Measurements from ENCODE around the gene C6orf89.
A peak's percentile ranks its signal among the peaks of the same experiment; 100 is the strongest.
"Not testable (repeated sequence)": the region's sequence is repeated elsewhere in the genome, so short reads cannot be mapped to it uniquely, and the experiment has no call there.

Gene C6orf89

GRCh38 chr6:36924131-36924530 lies 38.4 kb downstream of the C6orf89 start:
- no peak for DNase-seq (ENCODE audit: low read depth)

GRCh38 chr6:36924778-36925374 lies 39.1 kb downstream of the C6orf89 start:
- no peak for DNase-seq (ENCODE audit: low read depth)

- DNase-seq (ENCODE audit: low read depth) = no peak
These were observed 40.1 kb downstream of the C6orf89 start for GRCh38 chr6:36925809-36926208.

GRCh38 chr6:36926708-36927513 lies 41.2 kb downstream of the C6orf89 start:
- DNase-seq (ENCODE audit: low read depth) = no peak

- no peak for DNase-seq (ENCODE audit: low read depth)
These were observed 42.2 kb downstream of the C6orf89 start for GRCh38 chr6:36927691-36928546.

- DNase-seq (ENCODE audit: low read depth) = no peak
These were observed 42.8 kb downstream of the C6orf89 start for GRCh38 chr6:36928547-36928918.

- DNase-seq (ENCODE audit: low read depth) = no peak
These were observed 43.4 kb downstream of the C6orf89 start for GRCh38 chr6:36929152-36929551.

GRCh38 chr6:36929607-36930006 lies 43.9 kb downstream of the C6orf89 start:
- no peak for DNase-seq (ENCODE audit: low read depth)

- no peak for DNase-seq (ENCODE audit: low read depth)
These were observed 44.7 kb downstream of the C6orf89 start for GRCh38 chr6:36930483-36930882.

- DNase-seq (ENCODE audit: low read depth) = peak; percentile 30
These were observed 47.4 kb downstream of the C6orf89 start for GRCh38 chr6:36933102-36933501.

- no peak for DNase-seq (ENCODE audit: low read depth)
These were observed 47.8 kb downstream of the C6orf89 start for GRCh38 chr6:36933519-36933918.

GRCh38 chr6:36934901-36935300 lies 49.1 kb downstream of the C6orf89 start:
- no peak for DNase-seq (ENCODE audit: low read depth)

- no peak for DNase-seq (ENCODE audit: low read depth)
These were observed 51.1 kb downstream of the C6orf89 start for GRCh38 chr6:36936824-36937223.

- no peak for DNase-seq (ENCODE audit: low read depth)
These were observed 52.1 kb downstream of the C6orf89 start for GRCh38 chr6:36937896-36938295.

- peak; percentile 87 for DNase-seq (ENCODE audit: low read depth)
These were observed 52.8 kb downstream of the C6orf89 start for GRCh38 chr6:36938536-36938935.

- not testable (repeated sequence) for DNase-seq (ENCODE audit: low read depth)
These were observed 53.3 kb downstream of the C6orf89 start for GRCh38 chr6:36939005-36939404.

- no peak for DNase-seq (ENCODE audit: low read depth)
These were observed 54.3 kb downstream of the C6orf89 start for GRCh38 chr6:36940027-36940426.

GRCh38 chr6:36941561-36941960 lies 55.8 kb downstream of the C6orf89 start:
- not testable (repeated sequence) for DNase-seq (ENCODE audit: low read depth)

- not testable (repeated sequence) for DNase-seq (ENCODE audit: low read depth)
These were observed 56.6 kb downstream of the C6orf89 start for GRCh38 chr6:36942329-36942728.

- no peak for DNase-seq (ENCODE audit: low read depth)
These were observed 58.9 kb downstream of the C6orf89 start for GRCh38 chr6:36944650-36945049.

- no peak for DNase-seq (ENCODE audit: low read depth)
These were observed 59.5 kb downstream of the C6orf89 start for GRCh38 chr6:36945301-36945700.

GRCh38 chr6:36946526-36946925 lies 60.8 kb downstream of the C6orf89 start:
- DNase-seq (ENCODE audit: low read depth) = no peak

All from non-pigmented ciliary epithelial cell (primary cell).